Hepatocyte (in vitro differentiated cells): ENCODE results near the gene EBNA1BP2.

Experiments used
- CTCF ChIP-seq: fragments of 200-600 bp; sonication (generic); IDR thresholded peaks from 2 replicates; pipeline ENCODE4 v1.5.1; 2016; ENCODE audit warnings: antibody characterized with exemption, mild to moderate bottlenecking; ENCODE audit not compliant: poor library complexity
- EZH2 ChIP-seq: fragments of 200-600 bp; sonication (generic); IDR thresholded peaks from 2 replicates; pipeline ENCODE4 v1.6.1; 2016; ENCODE audit warnings: antibody characterized with exemption, mild to moderate bottlenecking, borderline replicate concordance
- EZH2phosphoT487 ChIP-seq: fragments of 200-600 bp; sonication (generic); IDR thresholded peaks from one replicate; pipeline ENCODE4 v1.6.1; 2018; ENCODE audit warnings: antibody characterized with exemption, mild to moderate bottlenecking, low read depth, moderate library complexity; ENCODE audit not compliant: unreplicated experiment, severe bottlenecking

DNA sequence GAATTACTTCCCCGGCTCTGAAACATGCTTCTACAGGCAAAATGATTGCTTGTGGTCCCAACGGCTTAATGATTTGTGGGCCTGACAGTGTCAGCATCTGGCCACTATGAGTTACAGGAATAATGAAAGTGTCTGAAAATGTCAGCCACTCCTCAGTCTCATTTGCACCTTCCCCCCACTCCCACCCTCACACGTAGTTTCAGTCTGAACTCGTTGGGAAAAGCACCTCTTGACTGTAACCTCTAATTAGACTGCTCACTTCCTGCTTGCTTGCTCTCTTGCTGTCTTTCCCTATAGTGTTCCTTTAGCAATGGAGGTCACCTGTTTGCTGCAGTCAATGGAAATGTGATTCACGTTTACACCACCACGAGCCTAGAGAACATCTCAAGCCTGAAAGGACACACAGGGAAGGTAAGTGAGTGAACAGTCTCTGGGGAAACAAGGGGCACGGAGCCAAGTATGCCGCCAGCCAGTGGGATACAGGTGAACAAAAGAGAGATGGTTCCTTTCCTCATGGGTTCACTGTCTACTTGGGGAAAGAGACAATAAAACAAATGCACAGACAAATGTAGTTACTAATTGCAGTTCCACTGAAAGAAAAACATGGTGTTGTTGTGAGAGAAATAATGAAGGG is 27.1 kb upstream of the EBNA1BP2 start:
- TF ChIP-seq CTCF (no peak), EZH2 (no peak), EZH2phosphoT487 (no peak)
